Stromal cell of bone marrow (primary cell): Measurements from ENCODE around the gene G2E3.
"Not testable (repeated sequence)": the region's sequence is repeated elsewhere in the genome, so short reads cannot be mapped to it uniquely, and the experiment has no call there.

ENCODE experiments used
- DNase-seq: peaks from one replicate; pipeline ENCODE4 v3.0.0-alpha.2; 2012; ENCODE audit warnings: low read depth

G2E3 gene

GRCh38 chr14:30603402-30603801, 44.4 kb downstream of the G2E3 start:
- no peak for DNase-seq

DNA sequence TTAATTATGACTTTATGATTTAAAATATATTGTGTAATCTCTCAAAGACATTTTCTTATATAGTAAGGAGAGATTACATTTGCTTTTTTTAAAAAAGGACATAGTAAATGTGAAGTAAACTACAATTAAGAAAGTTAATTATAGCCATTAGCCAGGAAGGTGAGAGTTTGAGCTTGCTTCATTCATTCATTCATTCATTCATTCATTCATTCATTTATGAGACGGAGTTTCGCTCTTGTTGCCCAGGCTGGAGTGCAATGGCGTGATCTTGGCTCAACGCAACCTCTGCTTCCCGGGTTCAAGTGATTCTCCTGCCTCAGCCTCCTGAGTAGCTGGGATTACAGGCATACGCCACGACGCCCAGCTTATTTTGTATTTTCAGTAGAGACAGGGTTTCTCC, 45.7 kb downstream of the G2E3 start:
- DNase-seq, result not testable (repeated sequence)

GRCh38 chr14:30607156-30607780, 48.3 kb downstream of the G2E3 start:
- DNase-seq, result no peak

DNA sequence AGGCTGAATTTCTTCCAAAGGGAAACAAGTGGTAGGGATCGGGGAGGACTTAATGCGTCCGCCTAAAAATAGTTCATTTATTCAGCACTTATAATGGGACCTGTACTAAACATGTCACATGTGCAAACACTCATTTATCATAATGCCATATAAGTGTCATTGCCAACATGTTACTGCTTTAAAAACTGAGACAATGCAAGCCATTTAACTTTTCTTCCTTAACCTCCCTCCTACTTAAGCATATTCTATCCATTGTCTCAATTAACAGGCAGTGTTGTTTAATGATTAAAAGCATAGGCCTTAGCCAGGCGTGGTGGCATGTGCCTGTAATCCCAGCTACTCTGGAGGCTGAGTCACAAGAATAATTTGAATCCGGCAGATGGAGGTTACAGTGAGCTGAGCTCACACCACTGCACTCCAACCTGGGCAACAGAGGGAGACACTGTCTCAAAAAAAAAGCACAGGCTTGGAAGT, 49.6 kb downstream of the G2E3 start:
- DNase-seq, result no peak

- peak; percentile 49 for DNase-seq
These were observed 51.9 kb downstream of the G2E3 start for GRCh38 chr14:30610787-30611343.

- DNase-seq, result no peak
These were observed 55.2 kb downstream of the G2E3 start for GRCh38 chr14:30614155-30614554.

DNA sequence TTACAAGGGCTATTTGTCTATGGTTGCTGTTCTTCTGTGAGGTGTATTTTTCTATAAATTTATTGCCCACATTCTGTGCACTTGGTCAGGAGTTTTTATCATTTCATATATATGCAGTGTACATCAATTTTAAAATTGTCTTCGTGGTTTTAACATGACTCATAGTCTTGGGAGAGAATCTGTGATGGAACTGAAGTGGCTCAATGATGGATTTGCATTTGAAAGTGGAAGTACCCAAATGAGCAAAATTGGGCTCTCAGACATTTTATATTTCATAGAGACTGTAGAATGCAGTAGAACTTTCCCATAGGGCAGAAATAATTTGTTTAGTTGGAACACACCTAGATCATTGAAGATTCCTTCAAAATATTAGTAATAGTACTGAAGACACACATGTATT, 61.2 kb downstream of the G2E3 start:
- DNase-seq, result no peak

GRCh38 chr14:30621354-30621939, 62.5 kb downstream of the G2E3 start:
- DNase-seq, result no peak

GRCh38 chr14:30621940-30622830, 63.2 kb downstream of the G2E3 start, which contains the start of gene SCFD1:
TSS of gene SCFD1 (plus strand) at chr14:30622319. CDS start at chr14:30622339, 20 bp downstream.
- peak; percentile 79 for DNase-seq

GRCh38 chr14:30623412-30624131, 64.6 kb downstream of the G2E3 start:
- no peak for DNase-seq

- DNase-seq, result no peak
These were observed 65.1 kb downstream of the G2E3 start for GRCh38 chr14:30624132-30624423.

- DNase-seq, result no peak
These were observed 66.6 kb downstream of the G2E3 start for GRCh38 chr14:30625533-30625932.

DNA sequence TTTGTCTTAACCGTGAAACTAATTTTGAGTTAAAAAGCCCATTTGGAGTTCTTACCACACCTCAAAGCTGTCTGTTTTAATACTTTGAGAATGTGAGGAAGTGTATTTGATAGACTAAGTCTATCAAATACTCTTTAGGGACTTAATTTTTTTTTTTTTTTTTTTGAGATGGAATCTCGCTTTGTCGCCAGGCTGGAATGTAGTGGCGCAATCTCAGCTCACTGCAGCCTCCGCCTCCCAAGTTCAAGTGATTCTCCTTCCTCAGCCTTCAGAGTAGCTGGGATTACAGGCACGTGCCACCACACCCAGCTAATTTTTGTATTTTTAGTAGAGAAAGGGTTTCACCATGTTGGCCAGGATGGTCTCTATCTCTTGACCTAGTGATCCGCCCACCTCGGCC, 70.5 kb downstream of the G2E3 start:
- DNase-seq, result not testable (repeated sequence)

DNA sequence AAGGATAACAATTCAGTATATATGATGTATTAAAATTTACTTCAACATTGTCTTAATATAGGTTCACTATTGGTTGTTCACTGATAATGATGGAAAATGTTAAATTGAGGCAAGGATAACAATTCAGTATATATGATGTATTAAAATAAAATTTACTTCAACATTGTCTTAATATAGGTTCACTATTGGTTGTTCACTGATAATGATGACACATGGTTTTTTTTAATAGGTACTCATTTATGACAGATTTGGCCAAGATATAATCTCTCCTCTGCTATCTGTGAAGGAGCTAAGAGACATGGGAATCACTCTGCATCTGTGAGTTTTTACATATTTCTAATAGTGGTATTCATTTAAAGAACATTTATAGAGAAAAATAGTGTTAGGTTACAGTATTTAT, 71.3 kb downstream of the G2E3 start:
- DNase-seq, result no peak

GRCh38 chr14:30632730-30633129, 73.8 kb downstream of the G2E3 start:
- DNase-seq, result no peak

- no peak for DNase-seq
These were observed 80.0 kb downstream of the G2E3 start for GRCh38 chr14:30638926-30639325.

DNA sequence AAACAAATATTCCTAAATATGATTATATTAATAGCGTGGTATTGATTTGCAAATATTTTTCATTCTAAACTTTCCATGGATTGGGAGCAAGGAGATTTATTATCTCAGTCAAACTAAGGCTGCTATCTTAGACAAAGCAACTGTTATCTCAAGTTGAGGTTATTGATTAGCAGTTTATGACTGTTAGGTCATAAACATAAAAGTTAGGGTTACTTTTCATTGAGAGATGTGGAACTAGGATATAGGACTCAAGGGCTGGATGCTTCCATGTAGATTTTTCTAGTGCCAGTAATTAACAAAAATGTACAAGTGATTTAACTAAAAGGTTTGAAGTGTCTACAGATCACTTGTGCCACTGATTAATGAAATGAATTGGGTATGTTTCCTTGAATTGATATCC, 82.2 kb downstream of the G2E3 start:
- DNase-seq, result no peak

GRCh38 chr14:30644462-30644861, 85.5 kb downstream of the G2E3 start:
- not testable (repeated sequence) for DNase-seq

DNA sequence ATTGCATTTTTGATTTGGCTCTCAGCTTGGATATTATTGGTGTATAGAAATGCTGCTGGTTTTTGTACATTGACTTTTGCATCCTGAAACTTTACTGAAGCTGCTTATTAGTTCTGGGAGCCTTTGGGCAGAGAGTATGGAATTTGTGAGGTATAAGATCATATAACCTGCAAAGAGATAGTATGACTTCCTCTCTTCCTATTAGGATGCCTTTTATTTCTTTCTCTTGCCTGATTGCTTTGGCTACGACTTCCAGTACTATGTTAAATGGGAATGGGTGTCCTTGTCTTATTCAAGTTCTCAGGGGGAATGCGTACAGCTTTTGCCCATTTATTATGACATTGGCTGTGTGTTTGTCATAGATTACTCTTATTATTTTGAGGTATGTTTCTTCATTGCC, 86.6 kb downstream of the G2E3 start:
- no peak for DNase-seq

DNA sequence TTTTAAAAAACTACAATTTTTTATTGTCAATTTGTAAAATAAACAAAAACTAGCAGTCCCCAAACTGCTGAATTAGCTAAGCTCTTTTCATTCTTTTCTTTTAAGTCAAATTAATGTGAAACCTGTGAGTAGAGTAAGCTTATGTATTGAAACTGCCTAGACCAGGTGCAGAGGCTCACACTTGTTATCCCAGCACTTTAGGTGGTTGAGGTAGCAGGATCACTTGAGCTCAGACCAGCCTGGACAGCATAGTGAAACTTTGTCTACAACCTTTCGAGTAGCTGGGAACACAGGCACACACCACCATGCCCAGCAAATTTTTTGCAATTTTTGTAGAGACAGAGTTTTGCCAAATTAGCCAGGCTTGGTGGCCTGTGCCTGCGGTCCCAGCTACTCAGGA, 89.5 kb downstream of the G2E3 start:
- no peak for DNase-seq

GRCh38 chr14:30651937-30652336, 93.0 kb downstream of the G2E3 start:
- no peak for DNase-seq

DNA sequence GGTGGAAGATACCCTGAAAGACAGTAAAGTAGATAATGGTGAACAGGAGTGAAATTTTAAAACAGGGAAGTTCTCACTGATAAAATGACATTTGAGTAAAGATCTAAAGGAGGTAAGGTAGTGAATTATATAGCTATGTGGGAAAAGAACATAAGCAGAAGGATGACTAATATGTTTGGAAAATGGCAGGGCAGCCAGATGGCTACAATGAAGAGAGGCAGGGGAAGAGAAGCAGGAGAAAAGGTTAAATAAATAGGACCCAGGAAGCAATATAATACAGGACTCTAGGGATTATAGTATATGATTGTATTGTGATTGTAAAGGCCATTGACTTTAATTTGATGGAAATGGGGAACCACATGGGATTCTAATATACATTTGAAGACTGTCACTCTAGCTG, 96.2 kb downstream of the G2E3 start:
- DNase-seq, result no peak
